ENCODE results near the gene NR1H2. TPM values are rescaled to one million over a fixed set of nuclear protein-coding genes. Genes with fewer than 3 reads are reported as not detected.

The NR1H2 gene
- total and polyA plus RNA-seq, 10 of the 15 experiments (the other 5 are each of a cell fraction or from before 2014, with no cell fraction given), result 0.05 to 54.2 (median 35.1) TPM

- no peak overlapping the region for H3K9ac ChIP-seq (ENCODE audit: control insufficient read depth, insufficient read depth, low read length)
- WGBS (ENCODE audit: insufficient coverage, insufficient replicate concordance, low lambda C conversion rate, missing lambda C conversion rate), result 38% methylated on average over 31 of the region's 38 CpGs
- peaks cover 4% of the 10 kb centered on the region for H4K20me1 ChIP-seq (ENCODE audit: control insufficient read depth, insufficient read depth)
- H3K4me2 ChIP-seq (ENCODE audit: control insufficient read depth, insufficient read depth), result peak overlapping the region; percentile 7
- intact Hi-C loops (cut with micrococcal nuclease; ENCODE audit: unreplicated experiment), result no loop called here
- ATAC-seq (peak; percentile 20), DNase-seq (ENCODE audit: low read depth, low spot score) (no peak), FAIRE-seq (no peak)
- CTCF ChIA-PET, result interaction anchor here (0.5 to 2.1 kb wide), 5 partner anchors 9 to 112 kb away, joined by 3 to 6 read pairs (median 3); partner anchors contain the start of gene SPIB
- peaks cover 9 to 10% of the 10 kb centered on the region in 2 experiments; a peak in 3 of 4 replicates for H3K36me3 ChIP-seq (ENCODE audit: control insufficient read depth in 2 of 2, insufficient read depth in 2 of 2, low read length in 1 of 2)
- SMC1A ChIA-PET (ENCODE audit: uncharacterized antibody, unreplicated experiment), result no interaction called here
- H3K4me1 ChIP-seq (ENCODE audit: control insufficient read depth, insufficient read depth, low read length), result peaks cover 50% of the 10 kb centered on the region
- H3K27ac ChIP-seq (ENCODE audit: control insufficient read depth, insufficient read depth), result peak overlapping the region; percentile 24; the same call in 1 of the 2 replicates
- no TSS peak for BruUV-seq (replicated peaks)
- H3K4me3 ChIP-seq, result no peak overlapping the region
- in situ Hi-C loops (cut with MboI), result no loop called here
- RAD21 ChIA-PET (ENCODE audit: unreplicated experiment), result interaction anchor here (0.9 to 1.1 kb wide), 2 partner anchors 11 to 81 kb away, joined by 3 read pairs; no protein-coding TSS in a partner anchor
- no peak overlapping the region; the same call in 1 of the 2 replicates for H2AFZ ChIP-seq (ENCODE audit: control insufficient read depth, low read depth, low read length)
- H3K79me2 ChIP-seq (ENCODE audit: control insufficient read depth, insufficient read depth, low read length), result no peaks in the 10 kb centered on the region; the same call in 1 of the 2 replicates
- H3K27me3 ChIP-seq (replicated peaks in 1 of 2; ENCODE audit: control insufficient read depth in 2 of 2, insufficient read depth in 2 of 2, low read length in 1 of 2), result no peaks in the 10 kb centered on the region
- POLR2A ChIA-PET, result interaction anchor here (4.2 kb wide), 1 partner anchor 10 kb away, joined by 26 read pairs; the partner anchor contains the start of gene SPIB
- no peaks in the 10 kb centered on the region for H3K9me3 ChIP-seq (replicated peaks; ENCODE audit: control insufficient read depth, insufficient read depth, low read length)
- peak; percentile 11; the same call in 1 of the 2 replicates for TF ChIP-seq SPI1 (IDR thresholded peaks at IDR 0.05; ENCODE audit: borderline replicate concordance, insufficient read depth, low read depth, low read length)
- no peak for TF ChIP-seq ZBTB11 (CRISPR knock-in tag; IDR thresholded peaks at IDR 0.05)
- TF ChIP-seq CEBPB (IDR thresholded peaks at IDR 0.05; ENCODE audit: borderline replicate concordance in 1 of 2, low read depth in 2 of 2, low read length in 2 of 2), result no peak
- TF ChIP-seq IKZF1 (conservative IDR thresholded peaks at IDR 0.05), result peak; percentile 64; the same call in 1 of the 2 replicates
- no peak for TF ChIP-seq CUX1 (IDR thresholded peaks at IDR 0.05; ENCODE audit: insufficient replicate concordance, low read depth, low read length)
- no peak for TF ChIP-seq ZNF592 (IDR thresholded peaks at IDR 0.05)
- peak in 1 of 2 experiments; percentile 32; a peak in 1 of 4 replicates for TF ChIP-seq IKZF2 (IDR thresholded peaks at IDR 0.05)
- no peak for TF ChIP-seq MYC (IDR thresholded peaks at IDR 0.05; ENCODE audit: insufficient read depth, insufficient read length, insufficient replicate concordance, low read length, severe bottlenecking)
- TF ChIP-seq GATAD2B (conservative IDR thresholded peaks at IDR 0.05; ENCODE audit: low read depth), result no peak
- TF ChIP-seq HDAC2 (IDR thresholded peaks at IDR 0.05), result no peak
Observed at GRCh38 chr19:50427997-50428425, 51.8 kb downstream of the NR1H2 start.

All from GM12878 (cell line).